CD4-positive, alpha-beta T cell treated with Interleukin-2 at 100 ng/mL for 4 hours (primary cell): ENCODE measurements around the gene EPDR1.

Source experiments
- DNase-seq: peaks from one replicate; pipeline ENCODE4 v3.0.0-alpha.2; 2020; ENCODE audit warnings: low spot score

EPDR1 gene

DNA sequence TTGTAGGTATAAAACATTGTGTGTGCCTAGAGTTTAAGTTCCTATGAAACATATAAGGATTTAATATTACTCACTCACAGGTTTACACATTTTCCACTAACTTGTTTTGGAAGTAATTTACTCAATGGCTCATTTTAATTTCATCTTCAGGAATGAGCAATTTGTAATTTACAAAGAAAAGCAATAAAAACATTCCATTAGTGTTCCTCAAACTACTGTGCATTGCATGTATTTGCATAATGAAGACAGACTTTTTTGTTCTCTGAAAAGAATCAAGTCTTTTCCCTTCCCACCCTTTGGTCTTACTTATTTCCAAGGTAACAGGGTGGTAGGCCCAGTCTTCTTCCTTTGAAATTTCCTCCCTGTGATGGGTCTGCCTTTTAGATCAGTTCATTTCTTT lies 61.2 kb downstream of the EPDR1 start:
- DNase-seq: no peak

DNA sequence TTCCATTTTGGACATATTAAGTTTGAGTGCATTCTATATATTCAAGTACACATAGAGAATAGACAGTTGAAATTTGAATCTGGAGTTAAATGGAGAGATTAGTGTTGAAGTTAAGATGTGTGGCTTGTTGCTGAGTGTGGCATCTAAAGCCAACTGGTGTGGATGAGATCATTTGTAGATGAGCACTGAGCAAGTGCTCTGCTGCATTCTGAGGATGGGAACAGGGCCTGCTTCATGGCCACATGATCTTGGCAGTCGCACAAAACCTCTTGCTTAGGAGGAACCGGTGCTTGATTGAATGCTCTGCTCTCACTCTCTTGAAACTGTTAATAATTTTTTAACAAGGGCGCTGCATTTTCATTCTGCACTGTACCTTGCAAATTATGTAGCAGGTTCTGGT lies 62.0 kb downstream of the EPDR1 start:
- DNase-seq: no peak

DNA sequence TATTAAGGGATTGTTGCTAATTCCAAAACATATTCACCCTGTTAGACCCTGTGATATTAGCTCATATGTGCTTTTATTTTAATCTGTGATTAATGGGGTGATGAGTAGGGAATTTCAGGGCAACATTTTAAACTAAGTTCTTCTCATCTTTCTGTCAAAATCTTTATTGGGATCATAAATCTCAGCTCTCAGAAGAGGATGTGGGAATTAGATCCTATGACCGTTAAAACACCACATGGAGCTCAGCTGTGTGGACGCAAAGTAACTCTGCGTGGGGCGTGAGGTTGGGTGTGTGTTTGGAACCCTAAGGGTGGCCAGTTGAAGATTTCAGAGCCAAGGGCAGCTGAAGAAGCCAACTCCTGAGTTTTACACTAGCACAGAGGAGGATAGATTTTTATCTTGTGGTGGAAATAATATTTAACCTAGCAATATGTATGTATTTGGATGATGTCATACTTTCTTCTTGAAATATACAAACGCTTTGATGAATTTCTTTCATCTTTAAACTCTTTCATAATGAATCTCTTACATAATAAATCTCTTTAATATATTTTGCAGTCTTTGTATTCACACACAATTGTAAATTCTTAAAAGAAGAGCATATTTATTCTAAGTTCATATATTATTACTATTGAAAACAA lies 64.4 kb downstream of the EPDR1 start:
- no peak for DNase-seq

DNA sequence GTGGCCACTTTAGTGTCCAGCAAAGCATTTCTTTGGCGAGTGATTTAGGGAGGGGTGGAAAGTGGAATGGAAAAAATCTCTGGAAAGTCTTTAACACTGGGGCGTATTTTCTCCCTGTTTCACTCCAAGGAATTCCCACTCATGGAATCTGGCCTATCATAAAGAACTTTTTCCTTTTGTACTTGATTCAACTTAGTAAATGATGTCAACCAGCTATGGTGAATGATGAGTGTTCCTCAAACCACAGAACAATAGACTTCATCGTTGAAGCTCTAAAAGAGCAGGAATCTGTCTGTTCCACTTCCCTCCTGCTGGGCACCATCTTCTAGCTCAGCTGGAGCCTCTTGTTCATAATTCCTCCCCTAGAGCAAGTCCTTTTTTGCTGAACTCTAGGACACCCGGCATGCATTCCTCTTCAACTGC lies 66.5 kb downstream of the EPDR1 start:
- DNase-seq: no peak

- no peak for DNase-seq
Measured at GRCh38 chr7:37987732-37988131, 67.3 kb downstream of the EPDR1 start.

GRCh38 chr7:37988721-37989650 lies 68.5 kb downstream of the EPDR1 start:
- no peak for DNase-seq

- no peak for DNase-seq
Measured at GRCh38 chr7:37990337-37990736, 69.9 kb downstream of the EPDR1 start.

DNA sequence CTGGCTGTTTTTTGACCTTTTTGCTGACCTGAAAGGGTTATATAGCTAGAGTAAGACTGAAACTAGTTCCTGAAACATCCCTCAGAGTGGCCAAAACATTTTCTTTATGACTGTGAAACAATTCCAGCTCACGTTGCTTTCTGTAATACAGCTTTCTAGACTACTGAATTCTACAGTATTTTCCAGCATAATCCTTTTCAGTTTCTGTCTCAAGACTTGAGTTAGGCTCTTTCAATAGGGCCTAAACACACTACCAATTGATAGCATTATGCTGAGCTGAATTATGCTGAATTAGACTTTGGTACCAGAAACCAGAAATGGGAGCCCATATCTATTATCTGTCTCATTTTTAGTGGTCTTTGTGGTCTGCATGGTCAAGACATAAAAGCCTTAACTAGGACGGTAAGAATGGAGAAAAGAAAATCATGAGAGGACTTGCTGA lies 72.6 kb downstream of the EPDR1 start:
- no peak for DNase-seq

DNA sequence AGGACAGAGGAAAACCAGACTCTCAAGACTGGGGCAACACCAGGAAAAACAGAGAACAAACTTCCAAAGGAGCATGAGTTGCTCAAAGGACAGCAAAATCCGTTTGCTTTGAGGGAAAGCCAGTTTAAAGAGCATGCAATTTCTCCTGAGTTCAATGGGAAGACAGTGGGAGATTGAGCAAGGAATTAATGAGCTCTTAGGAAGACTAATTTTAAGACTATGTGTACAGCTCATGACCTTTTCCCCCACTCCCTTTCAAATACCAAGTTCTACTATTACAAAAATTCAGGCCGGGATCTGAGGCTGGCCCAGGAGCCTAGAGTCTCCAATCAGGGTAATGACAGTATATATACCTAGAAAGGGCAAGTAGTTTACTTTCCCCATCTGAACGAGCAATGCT lies 79.2 kb downstream of the EPDR1 start:
- no peak for DNase-seq

GRCh38 chr7:38000272-38000671 lies 79.8 kb downstream of the EPDR1 start:
- DNase-seq: no peak
